ENCODE data around the gene OBSL1. TPM values are rescaled to one million over a fixed set of nuclear protein-coding genes. Genes with fewer than 3 reads are reported as not detected.

The OBSL1 gene
- total RNA-seq, 2 donors from 2014 or later: 88.7 to 151 TPM

- Histone ChIP-seq H3K27me3 (replicated peaks; ENCODE audit: insufficient read depth) (no peaks in the 10 kb centered on the region), H3K4me3 (no peak overlapping the region), H3K36me3 (peaks cover 46% of the 10 kb centered on the region), H3K27ac (no peak overlapping the region), H3K4me1 (ENCODE audit: control insufficient read depth in 1 of 2, low read depth in 2 of 2) (no peaks in the 10 kb centered on the region), H3K9me3 (no peaks in the 10 kb centered on the region)
- no peak for ATAC-seq (ENCODE audit: insufficient number of reproducible peaks, low FRiP score, low read depth)
- DNase-seq (ENCODE audit: low spot score): no peak
- no peak for TF ChIP-seq CTCF (IDR thresholded peaks at IDR 0.05)
Observed at GRCh38 chr2:219611866-219612576, 40.7 kb upstream of the OBSL1 start.

- Histone ChIP-seq H3K4me1 (ENCODE audit: control insufficient read depth in 1 of 2, low read depth in 2 of 2) (no peaks in the 10 kb centered on the region), H3K36me3 (peaks cover 51% of the 10 kb centered on the region), H3K27me3 (replicated peaks; ENCODE audit: insufficient read depth) (no peaks in the 10 kb centered on the region), H3K4me3 (no peak overlapping the region), H3K27ac (no peak overlapping the region), H3K9me3 (no peaks in the 10 kb centered on the region)
- DNase-seq (ENCODE audit: low spot score) (no peak), ATAC-seq (ENCODE audit: insufficient number of reproducible peaks, low FRiP score, low read depth) (no peak)
- TF ChIP-seq CTCF (IDR thresholded peaks at IDR 0.05): no peak
Observed at GRCh38 chr2:219611306-219611705, 40.0 kb upstream of the OBSL1 start.

- no peaks in the 10 kb centered on the region for H3K4me1 ChIP-seq (ENCODE audit: control insufficient read depth in 1 of 2, low read depth in 2 of 2)
Observed at GRCh38 chr2:219609149-219609750, 37.9 kb upstream of the OBSL1 start.

DNA sequence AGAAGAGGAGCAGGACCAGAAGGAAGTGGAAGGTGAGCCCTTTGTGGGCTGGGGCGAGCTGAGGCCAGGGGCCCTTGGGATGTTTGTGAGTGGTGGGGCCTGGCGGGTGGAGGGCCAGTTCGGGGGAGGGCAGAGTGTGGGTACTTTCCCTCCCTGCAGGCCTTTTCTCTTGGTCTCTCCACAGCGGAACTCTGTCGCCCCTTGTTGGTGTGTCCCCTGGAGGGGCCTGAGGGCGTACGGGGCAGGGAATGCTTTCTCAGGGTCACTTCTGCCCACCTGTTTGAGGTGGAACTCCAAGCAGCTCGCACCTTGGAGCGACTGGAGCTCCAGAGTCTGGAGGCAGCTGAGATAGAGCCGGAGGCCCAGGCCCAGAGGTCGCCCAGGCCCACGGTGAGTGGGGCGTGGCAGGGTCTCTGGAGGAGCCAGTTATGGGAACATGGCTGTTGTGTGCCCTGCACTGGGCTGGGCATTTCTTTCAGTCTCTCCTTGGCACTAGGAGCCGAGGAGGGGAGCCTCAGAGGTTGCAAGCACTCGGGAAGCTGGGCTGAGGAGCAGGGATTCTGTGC lies 37.1 kb upstream of the OBSL1 start:
- Histone ChIP-seq H3K9me3 (no peaks in the 10 kb centered on the region), H3K27ac (no peak overlapping the region), H3K4me1 (ENCODE audit: control insufficient read depth in 1 of 2, low read depth in 2 of 2) (no peaks in the 10 kb centered on the region), H3K27me3 (replicated peaks; ENCODE audit: insufficient read depth) (no peaks in the 10 kb centered on the region), H3K4me3 (no peak overlapping the region), H3K36me3 (peaks cover 53% of the 10 kb centered on the region)
- TF ChIP-seq CTCF (IDR thresholded peaks at IDR 0.05): no peak
- DNase-seq (ENCODE audit: low spot score) (no peak), ATAC-seq (ENCODE audit: insufficient number of reproducible peaks, low FRiP score, low read depth) (no peak)

More at GRCh38 chr2:219609149-219609750, 37.9 kb upstream of the OBSL1 start:
- Histone ChIP-seq H3K27me3 (replicated peaks; ENCODE audit: insufficient read depth) (no peaks in the 10 kb centered on the region), H3K9me3 (no peaks in the 10 kb centered on the region), H3K36me3 (peaks cover 49% of the 10 kb centered on the region), H3K4me3 (no peak overlapping the region), H3K27ac (no peak overlapping the region)
- no peak for ATAC-seq (ENCODE audit: insufficient number of reproducible peaks, low FRiP score, low read depth)
- no peak for DNase-seq (ENCODE audit: low spot score)
- TF ChIP-seq CTCF (IDR thresholded peaks at IDR 0.05): no peak

- no peaks in the 10 kb centered on the region for H3K9me3 ChIP-seq
- ATAC-seq (ENCODE audit: insufficient number of reproducible peaks, low FRiP score, low read depth) (no peak), DNase-seq (ENCODE audit: low spot score) (no peak)
- peaks cover 55% of the 10 kb centered on the region for H3K36me3 ChIP-seq
- no peaks in the 10 kb centered on the region for H3K27me3 ChIP-seq (replicated peaks; ENCODE audit: insufficient read depth)
- H3K4me1 ChIP-seq (ENCODE audit: control insufficient read depth in 1 of 2, low read depth in 2 of 2): no peaks in the 10 kb centered on the region
- H3K4me3 ChIP-seq: no peak overlapping the region
- no peak overlapping the region for H3K27ac ChIP-seq
- no peak for TF ChIP-seq CTCF (IDR thresholded peaks at IDR 0.05)
Observed at GRCh38 chr2:219607931-219608330, 36.6 kb upstream of the OBSL1 start.
